ENCODE data around the gene CTDSPL.
"Not testable (repeated sequence)": the region's sequence is repeated elsewhere in the genome, so short reads cannot be mapped to it uniquely, and the experiment has no call there.

CTDSPL gene

GRCh38 chr3:38022896-38023709, 161.4 kb downstream of the CTDSPL start:
- H3K36me3 Mint-ChIP-seq: peaks cover 3% of the 10 kb centered on the region
- H3K9me3 Mint-ChIP-seq: no peaks in the 10 kb centered on the region
- H3K4me1 Mint-ChIP-seq: peaks cover 28% of the 10 kb centered on the region
- H3K4me3 Mint-ChIP-seq: peak overlapping the region; percentile 83
- no peaks in the 10 kb centered on the region for H3K27me3 Mint-ChIP-seq
- H3K27ac Mint-ChIP-seq: peak overlapping the region; percentile 26

DNA sequence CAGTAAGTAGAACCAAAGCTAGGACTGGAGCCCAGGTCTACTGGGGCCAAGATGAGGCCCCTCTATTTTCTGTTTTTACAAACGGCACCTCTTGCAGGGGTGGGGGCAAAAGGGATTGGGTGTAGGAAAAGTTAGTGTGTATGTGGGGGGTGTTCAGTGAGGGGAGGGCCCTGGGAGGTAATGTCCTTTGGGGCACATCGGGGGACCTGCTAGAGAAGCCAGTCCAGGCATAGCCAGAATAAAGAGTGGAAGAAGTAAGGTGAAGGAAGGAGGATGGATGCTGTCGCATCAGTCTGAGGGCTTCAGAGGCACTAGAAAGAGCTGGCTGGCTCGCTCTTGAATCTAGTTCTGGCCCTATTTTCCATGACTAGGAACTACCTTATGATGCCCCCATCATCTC, 165.2 kb downstream of the CTDSPL start:
- Mint-ChIP-seq H3K36me3 (no peaks in the 10 kb centered on the region), H3K4me3 (no peak overlapping the region), H3K9me3 (no peaks in the 10 kb centered on the region), H3K27ac (no peak overlapping the region), H3K27me3 (peaks cover 7% of the 10 kb centered on the region), H3K4me1 (peaks cover 45% of the 10 kb centered on the region)

DNA sequence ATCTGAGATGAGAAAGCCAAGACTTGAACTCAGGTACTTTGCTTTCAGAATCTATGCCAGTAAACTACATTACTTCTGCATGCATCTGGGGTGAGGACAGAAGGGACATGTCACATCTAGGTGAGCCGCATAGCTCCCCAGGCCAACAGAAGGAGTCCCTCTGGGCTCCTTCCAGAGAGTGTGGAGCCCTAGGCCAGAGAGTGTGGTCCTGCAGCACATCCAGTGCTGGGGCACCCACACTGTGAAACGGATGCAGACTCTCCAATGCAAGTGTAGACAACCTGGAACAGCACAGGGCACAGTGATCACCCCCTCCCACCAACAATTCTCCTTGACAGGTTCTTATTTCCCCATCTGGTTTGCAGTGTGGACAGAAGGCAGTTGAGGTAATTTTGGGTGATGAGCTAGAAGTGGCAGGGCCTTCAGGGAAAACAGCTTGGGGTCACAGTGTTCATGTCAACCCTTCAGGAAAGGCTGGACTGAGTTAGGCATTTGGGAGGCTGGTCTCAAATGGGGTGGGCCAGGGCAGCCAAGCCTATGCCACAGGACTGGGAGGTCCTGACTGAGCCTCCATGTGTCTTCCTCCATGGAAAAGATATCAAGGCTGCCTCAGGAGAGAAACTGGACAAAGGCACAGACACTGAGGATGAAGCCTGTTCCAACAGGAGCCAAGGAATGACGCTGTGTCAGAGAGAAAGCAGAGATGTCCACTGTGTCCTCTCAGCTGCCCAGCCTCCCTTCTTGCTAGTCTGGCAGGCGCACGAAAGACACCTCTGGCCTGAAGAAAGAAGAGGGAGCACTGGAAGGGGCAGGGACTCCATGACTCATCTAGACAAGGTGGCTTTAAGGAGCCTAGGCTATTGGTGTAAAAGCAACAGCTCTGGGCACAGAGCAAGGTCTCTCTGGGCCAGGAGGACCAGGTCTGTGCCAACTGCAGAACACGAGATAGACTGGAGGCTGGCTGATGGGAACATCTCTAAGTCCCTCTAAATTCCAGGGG, 166.1 kb downstream of the CTDSPL start:
- no peak overlapping the region for H3K27ac Mint-ChIP-seq
- peak overlapping the region; percentile 82 for H3K4me3 Mint-ChIP-seq

DNA sequence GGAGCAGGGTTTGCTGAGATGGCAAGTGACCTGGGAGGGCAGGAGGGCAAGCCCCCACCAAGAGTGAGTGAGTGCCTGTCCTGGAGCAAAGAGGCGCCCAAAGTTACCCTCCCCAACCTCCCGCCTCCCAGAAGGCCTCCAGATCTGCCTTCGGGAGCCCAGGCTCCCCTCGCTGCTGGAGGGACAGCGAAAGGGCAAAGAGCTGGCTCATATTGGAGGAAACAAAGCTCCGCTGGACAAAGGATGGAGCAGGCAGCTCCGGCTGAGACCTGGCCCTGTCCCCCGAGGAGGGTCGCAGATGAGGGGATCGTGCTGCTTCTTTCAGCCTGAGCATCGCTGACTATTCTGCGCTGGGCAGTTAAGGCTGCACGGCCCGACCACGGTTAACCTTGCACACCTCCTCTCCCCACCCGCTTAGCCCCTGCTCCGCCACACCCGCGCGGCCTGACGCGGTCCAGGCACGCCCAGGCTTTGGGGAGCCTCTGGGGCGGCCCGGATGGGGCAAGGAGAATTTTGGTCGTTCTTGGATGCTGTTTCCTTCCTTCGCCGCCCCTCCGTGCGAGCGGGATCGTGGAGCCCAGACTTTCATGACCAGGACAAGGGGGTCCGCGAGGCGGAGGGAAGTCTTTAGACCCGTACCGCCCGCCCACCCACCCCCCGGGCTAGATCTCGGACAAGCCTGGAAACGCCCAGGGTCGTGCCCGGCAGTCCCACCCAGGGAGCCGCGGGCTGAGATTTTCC, 167.1 kb downstream of the CTDSPL start:
- Mint-ChIP-seq H3K4me3 (peak overlapping the region; percentile 82), H3K27me3 (peaks cover 11% of the 10 kb centered on the region), H3K36me3 (no peaks in the 10 kb centered on the region), H3K9me3 (no peaks in the 10 kb centered on the region), H3K4me1 (peaks cover 35% of the 10 kb centered on the region), H3K27ac (no peak overlapping the region)

More for the DNA sequence above, 166.1 kb downstream of the CTDSPL start:
- peaks cover 7% of the 10 kb centered on the region for H3K27me3 Mint-ChIP-seq
- H3K4me1 Mint-ChIP-seq: peaks cover 45% of the 10 kb centered on the region
- H3K36me3 Mint-ChIP-seq: no peaks in the 10 kb centered on the region
- H3K9me3 Mint-ChIP-seq: no peaks in the 10 kb centered on the region

DNA sequence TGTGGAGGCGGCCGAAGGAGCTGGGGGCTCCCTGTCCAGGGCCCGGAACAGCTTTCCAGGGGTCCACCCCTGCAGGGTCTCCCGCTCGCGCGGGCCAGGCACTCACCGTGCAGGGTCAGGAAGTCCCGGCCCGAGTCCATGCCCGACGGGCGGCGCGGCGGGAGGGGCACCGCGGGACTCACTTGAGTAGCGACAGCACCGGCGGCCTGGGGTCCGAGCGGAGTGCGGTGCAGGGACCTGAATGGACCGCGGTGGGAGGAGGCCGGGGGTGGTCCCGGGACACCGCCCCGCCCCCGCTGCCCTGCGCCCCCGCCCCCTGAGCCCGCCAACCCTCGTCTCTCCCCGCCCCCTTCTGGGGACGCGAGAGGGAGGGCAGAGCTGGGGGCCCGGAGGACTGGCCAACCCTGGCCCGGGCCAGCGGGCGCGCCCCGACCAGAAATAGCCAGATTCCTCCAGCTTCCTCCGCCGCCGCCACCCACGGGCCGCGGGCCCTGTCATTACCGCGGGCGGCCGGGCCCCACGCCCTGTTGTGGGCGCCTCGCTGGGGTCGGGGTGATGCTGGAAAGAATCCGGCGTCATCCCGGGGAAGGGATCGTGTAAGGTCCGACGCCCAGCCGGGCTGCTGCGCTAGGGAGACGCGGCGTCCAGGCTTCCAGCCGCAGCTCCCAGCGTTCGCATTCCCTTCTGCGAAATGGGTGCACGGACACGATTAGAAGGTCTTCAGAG, 167.9 kb downstream of the CTDSPL start, which contains the start of gene PLCD1:
Gene PLCD1 (minus strand): TSS at position 243 of the 726 bp plus-strand sequence. CDS start 103 bp downstream, at position 140.
- Mint-ChIP-seq H3K27me3 (peaks cover 11% of the 10 kb centered on the region), H3K4me3 (peak within 1 kb of the TSS; percentile 82), H3K36me3 (no peaks in the 10 kb centered on the region), H3K9me3 (no peaks in the 10 kb centered on the region), H3K27ac (no peak within 1 kb of the TSS), H3K4me1 (peaks cover 30% of the 10 kb centered on the region)

DNA sequence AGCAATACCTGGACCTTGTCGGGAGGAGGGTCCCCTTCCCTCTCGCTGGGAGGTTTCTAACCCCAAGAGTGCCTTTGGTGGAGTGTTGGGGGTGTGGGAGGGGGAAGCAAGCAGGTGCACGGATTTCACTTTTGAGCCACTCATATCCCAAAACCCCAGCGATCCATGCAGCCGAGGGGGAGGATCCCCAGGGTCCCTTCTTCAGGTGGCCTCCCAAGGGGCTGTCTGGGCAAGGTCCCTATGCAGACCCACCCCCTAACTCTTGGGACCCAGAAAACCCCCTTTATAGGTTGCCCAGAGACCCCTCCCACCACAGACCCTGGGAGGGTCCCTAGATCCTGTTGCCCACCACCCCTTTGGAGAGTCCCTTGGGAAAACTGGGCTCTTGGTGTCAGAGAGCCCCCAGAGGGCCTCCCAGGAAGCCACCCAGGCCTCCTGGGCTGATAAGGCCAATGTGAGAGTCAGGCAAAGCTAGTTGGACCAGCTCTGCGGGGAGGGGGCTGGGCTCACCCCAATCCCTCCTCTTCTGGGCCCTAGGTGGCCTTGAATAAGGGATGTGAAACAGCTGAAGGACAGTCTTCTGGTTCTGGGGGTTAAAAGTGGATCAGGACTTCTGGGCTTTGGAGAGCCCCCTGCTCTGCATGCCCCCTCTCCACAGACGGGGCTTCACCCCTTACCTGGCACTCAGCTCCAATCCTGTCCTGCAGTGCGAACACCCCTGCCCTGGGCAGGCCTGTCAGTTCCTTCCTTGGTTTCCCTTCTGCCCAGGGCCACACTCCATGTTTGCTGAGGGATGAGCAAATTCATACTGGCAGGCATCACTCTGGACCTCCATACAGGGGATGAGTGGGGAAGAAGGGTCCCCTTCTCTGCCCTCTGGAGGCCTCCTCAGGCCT, 168.7 kb downstream of the CTDSPL start:
- Mint-ChIP-seq H3K27me3 (peaks cover 11% of the 10 kb centered on the region), H3K27ac (no peak overlapping the region)

GRCh38 chr3:38031022-38031994, 169.6 kb downstream of the CTDSPL start:
- H3K27ac Mint-ChIP-seq: peak overlapping the region; percentile 53
- H3K9me3 Mint-ChIP-seq: no peaks in the 10 kb centered on the region
- peaks cover 11% of the 10 kb centered on the region for H3K27me3 Mint-ChIP-seq
- H3K4me1 Mint-ChIP-seq: peaks cover 18% of the 10 kb centered on the region
- peak overlapping the region; percentile 50 for H3K4me3 Mint-ChIP-seq
- no peaks in the 10 kb centered on the region for H3K36me3 Mint-ChIP-seq

More for the DNA sequence above, 168.7 kb downstream of the CTDSPL start:
- peak overlapping the region; percentile 44 for H3K4me3 Mint-ChIP-seq
- H3K4me1 Mint-ChIP-seq: peaks cover 24% of the 10 kb centered on the region
- no peaks in the 10 kb centered on the region for H3K9me3 Mint-ChIP-seq
- H3K36me3 Mint-ChIP-seq: no peaks in the 10 kb centered on the region

- Mint-ChIP-seq H3K27ac (no peak overlapping the region), H3K4me3 (no peak overlapping the region), H3K4me1 (peaks cover 18% of the 10 kb centered on the region), H3K36me3 (no peaks in the 10 kb centered on the region), H3K27me3 (peaks cover 11% of the 10 kb centered on the region), H3K9me3 (no peaks in the 10 kb centered on the region)
Observed at GRCh38 chr3:38032328-38032865, 170.7 kb downstream of the CTDSPL start.

DNA sequence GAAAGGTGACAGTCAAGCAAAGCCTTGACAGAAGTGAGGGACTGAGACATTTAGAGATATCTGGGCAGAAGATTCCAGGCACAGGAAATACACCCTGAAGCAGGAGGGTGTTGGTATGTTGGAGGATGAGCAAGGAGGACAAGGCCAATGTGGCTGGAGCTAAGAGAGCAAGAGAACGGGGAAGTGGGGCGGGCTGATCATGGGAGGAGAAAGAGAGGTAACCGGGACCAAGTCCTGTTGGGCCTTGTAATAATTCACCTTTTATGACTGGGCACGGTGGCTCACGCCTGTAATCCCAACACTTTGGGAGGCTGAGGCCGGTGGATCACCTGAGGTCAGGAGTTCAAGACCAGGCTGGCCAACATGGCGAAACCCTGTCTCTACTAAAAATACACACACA, 171.9 kb downstream of the CTDSPL start:
- H3K4me1 Mint-ChIP-seq: peaks cover 25% of the 10 kb centered on the region
- H3K27ac Mint-ChIP-seq, H3K9me3 Mint-ChIP-seq, H3K36me3 Mint-ChIP-seq, H3K4me3 Mint-ChIP-seq, H3K27me3 Mint-ChIP-seq: not testable (repeated sequence)
